Measurements from ENCODE around the gene FAM162B. TPM values are rescaled to one million over a fixed set of nuclear protein-coding genes. Genes with fewer than 3 reads are reported as not detected.

FAM162B gene
- 1 to 10 TPM; 2.2 to 4.6 (median 3.0) TPM for total RNA-seq
- 1 to 10 TPM in 1 of 3 donors, under 1 TPM in 2; 0.60 to 1.2 (median 0.69) TPM for polyA plus RNA-seq

- Histone ChIP-seq H3K36me3 (no peaks in the 10 kb centered on the region), H3K27ac (peak within 1 kb of the TSS; percentile 15 to 55 (median 22)), H3K4me3 (peak within 1 kb of the TSS; percentile 36 to 54 (median 50)), H3K9me3 (no peaks in the 10 kb centered on the region), H3K27me3 (peaks cover 11 to 36% (median 17%) of the 10 kb centered on the region in 3 donors), H3K4me1 (peaks cover 0 to 16% (median 12%) of the 10 kb centered on the region in 4 donors)
- TF ChIP-seq POLR2A (IDR thresholded peaks at IDR 0.05): no peak
- DNase-seq: peak; percentile 67
- intact Hi-C loops (cut with DNase I): no loop called here
- WGBS, 2 donors: 2 to 4% methylated on average over 89 of the region's 89 CpGs
These were observed at the start of gene FAM162B for GRCh38 chr6:116764961-116765841. FAM162B (minus strand) TSS chr6:116765719; CDS start chr6:116765576, 143 bp downstream.

DNA sequence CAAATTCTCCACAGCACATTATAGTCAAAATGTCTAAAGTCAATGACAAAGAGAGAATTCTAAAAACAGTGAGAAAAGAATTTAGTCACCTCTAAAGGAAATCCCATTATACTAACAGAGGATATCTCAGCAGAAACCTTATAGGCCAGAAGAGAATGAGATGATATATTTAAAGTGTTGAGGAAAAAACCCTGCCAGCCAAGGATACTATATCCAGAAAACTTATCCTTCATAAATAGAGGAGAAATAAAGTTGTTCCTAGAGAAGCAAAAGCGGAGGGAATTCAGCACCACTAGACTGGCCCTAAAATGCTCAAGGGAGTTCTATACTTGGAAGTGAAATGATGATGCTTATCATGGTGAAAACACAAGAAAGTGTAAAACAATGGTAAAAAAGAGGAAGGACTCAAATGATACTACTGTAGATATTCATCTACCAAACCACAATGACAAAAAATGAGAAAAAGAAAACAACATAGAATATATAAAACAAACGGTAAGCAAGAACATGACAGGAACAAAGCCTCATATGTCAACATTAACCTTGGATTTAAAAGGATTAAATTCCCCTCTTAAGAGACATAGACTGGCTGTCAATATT, 46.6 kb upstream of the FAM162B start:
- H3K36me3 ChIP-seq: no peaks in the 10 kb centered on the region
- H3K27me3 ChIP-seq: no peaks in the 10 kb centered on the region
- peaks cover 0 to 7% (median 1%) of the 10 kb centered on the region in 4 donors for H3K9me3 ChIP-seq
- DNase-seq: no peak
- intact Hi-C loops (cut with DNase I): no loop called here
- 88% methylated on average over 2 of the region's 2 CpGs for WGBS, 2 donors
- H3K4me3 ChIP-seq: no peak overlapping the region
- H3K4me1 ChIP-seq: no peaks in the 10 kb centered on the region
- H3K27ac ChIP-seq: no peak overlapping the region
- no peak for TF ChIP-seq POLR2A (IDR thresholded peaks at IDR 0.05)
- TF ChIP-seq EP300 (IDR thresholded peaks at IDR 0.05): no peak
- TF ChIP-seq POLR2AphosphoS5 (IDR thresholded peaks at IDR 0.05): no peak
- TF ChIP-seq CTCF (IDR thresholded peaks at IDR 0.05): no peak

- Histone ChIP-seq H3K27ac (no peak overlapping the region), H3K4me1 (no peaks in the 10 kb centered on the region), H3K27me3 (no peaks in the 10 kb centered on the region), H3K36me3 (no peaks in the 10 kb centered on the region), H3K4me3 (no peak overlapping the region), H3K9me3 (no peaks in the 10 kb centered on the region)
- intact Hi-C loops (cut with DNase I): no loop called here
- no peak for TF ChIP-seq CTCF (IDR thresholded peaks at IDR 0.05)
- no peak for TF ChIP-seq EP300 (IDR thresholded peaks at IDR 0.05)
- no peak for TF ChIP-seq POLR2AphosphoS5 (IDR thresholded peaks at IDR 0.05)
- no peak for TF ChIP-seq POLR2A (IDR thresholded peaks at IDR 0.05)
- DNase-seq: no peak
These were observed 36.5 kb upstream of the FAM162B start for GRCh38 chr6:116801971-116802370.

- Histone ChIP-seq H3K9me3 (no peaks in the 10 kb centered on the region), H3K4me3 (no peak overlapping the region), H3K27ac (no peak overlapping the region), H3K36me3 (no peaks in the 10 kb centered on the region), H3K4me1 (no peaks in the 10 kb centered on the region), H3K27me3 (no peaks in the 10 kb centered on the region)
- intact Hi-C loops (cut with DNase I): no loop called here
- TF ChIP-seq EP300 (IDR thresholded peaks at IDR 0.05) (no peak), CTCF (IDR thresholded peaks at IDR 0.05) (no peak), POLR2A (IDR thresholded peaks at IDR 0.05) (no peak), POLR2AphosphoS5 (IDR thresholded peaks at IDR 0.05) (no peak)
- DNase-seq: no peak
These were observed 34.4 kb upstream of the FAM162B start for GRCh38 chr6:116799945-116800344.

GRCh38 chr6:116797585-116797984, 32.1 kb upstream of the FAM162B start:
- H3K9me3 ChIP-seq: no peaks in the 10 kb centered on the region
- no peaks in the 10 kb centered on the region for H3K27me3 ChIP-seq
- no peak overlapping the region for H3K27ac ChIP-seq
- H3K4me1 ChIP-seq: no peaks in the 10 kb centered on the region
- WGBS, 2 donors: 46 to 53% methylated on average over 2 of the region's 2 CpGs
- TF ChIP-seq CTCF (IDR thresholded peaks at IDR 0.05) (no peak), EP300 (IDR thresholded peaks at IDR 0.05) (no peak), POLR2AphosphoS5 (IDR thresholded peaks at IDR 0.05) (no peak)
- H3K36me3 ChIP-seq: no peaks in the 10 kb centered on the region
- no peak for DNase-seq
- intact Hi-C loops (cut with DNase I): no loop called here
- H3K4me3 ChIP-seq: no peak overlapping the region
